ENCODE measurements around the gene RFC1.
A peak's percentile ranks its signal among the peaks of the same experiment; 100 is the strongest.

The RFC1 gene

GRCh38 chr4:39353478-39354253 is 12.5 kb downstream of the RFC1 start:
- peak in 1 of 2 donors; percentile 65 for DNase-seq

DNA sequence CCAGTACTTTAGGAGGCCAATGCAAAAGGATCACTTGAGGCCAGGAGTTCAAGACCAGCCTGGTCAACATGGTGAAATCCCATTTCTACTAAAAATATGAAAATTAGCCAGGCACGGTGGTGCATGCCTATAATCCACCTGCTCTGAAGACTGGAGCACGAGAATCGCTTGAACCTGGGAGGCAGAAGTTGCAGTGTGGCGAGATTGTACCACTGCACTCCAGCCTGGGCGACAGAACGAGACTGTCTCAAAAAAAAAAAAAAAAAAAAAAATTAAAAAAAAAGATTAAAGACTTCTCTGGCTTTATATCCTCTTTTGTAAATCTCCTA is 13.0 kb downstream of the RFC1 start:
- DNase-seq = peak; percentile 47 to 57

GRCh38 chr4:39349326-39349725 is 16.8 kb downstream of the RFC1 start:
- DNase-seq = no peak

- DNase-seq = no peak
Observed at GRCh38 chr4:39348371-39349315, 17.5 kb downstream of the RFC1 start.

DNA sequence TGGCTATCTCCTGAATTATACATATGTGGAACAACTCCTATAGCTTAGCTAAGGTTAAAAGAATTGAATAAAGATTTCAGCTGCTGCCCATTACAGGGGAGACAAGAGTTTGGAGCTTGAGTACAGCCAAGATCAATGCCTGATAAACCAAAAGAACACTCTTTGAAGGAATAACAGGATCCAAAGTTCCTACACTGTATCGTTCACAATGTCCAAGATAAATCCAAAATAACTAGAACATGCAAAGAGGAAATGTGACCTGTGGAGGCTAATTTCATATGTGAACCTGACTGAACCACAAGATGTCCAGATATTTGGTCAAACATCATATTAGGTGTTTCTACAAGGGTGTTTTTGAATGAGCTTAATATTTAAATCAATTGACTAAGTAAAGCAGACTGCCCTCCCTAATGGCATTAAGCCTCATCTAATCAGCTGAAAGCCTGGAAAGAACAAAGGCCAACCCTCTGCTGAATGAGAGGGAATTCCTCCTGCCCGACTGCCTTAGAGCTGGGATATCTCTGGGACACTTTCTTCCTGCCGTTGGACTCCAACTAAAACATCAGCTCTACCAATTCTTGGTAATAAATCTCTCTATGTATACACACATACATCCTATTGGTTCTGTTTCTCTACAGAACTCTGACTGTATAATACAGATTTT is 19.2 kb downstream of the RFC1 start:
- no peak for DNase-seq

DNA sequence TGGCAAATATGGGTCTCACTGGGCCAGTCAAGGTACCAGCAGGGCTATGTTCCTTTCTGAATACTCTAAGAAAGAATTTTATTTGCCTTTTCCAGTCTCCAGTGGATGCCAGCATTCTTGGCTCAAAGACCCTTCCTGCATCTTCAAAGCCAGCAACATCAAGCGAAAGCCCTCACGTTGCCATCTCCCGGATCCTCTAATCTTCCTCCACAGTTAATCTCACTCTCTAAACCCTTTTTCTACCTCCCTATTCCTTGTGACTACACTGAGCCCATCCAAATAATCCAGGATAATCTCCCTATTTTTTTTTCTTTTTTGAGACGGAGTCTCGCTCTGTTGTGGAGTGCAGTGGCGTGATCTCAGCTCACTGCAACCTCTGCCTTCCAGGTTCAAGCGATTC is 23.4 kb downstream of the RFC1 start:
- DNase-seq = no peak

DNA sequence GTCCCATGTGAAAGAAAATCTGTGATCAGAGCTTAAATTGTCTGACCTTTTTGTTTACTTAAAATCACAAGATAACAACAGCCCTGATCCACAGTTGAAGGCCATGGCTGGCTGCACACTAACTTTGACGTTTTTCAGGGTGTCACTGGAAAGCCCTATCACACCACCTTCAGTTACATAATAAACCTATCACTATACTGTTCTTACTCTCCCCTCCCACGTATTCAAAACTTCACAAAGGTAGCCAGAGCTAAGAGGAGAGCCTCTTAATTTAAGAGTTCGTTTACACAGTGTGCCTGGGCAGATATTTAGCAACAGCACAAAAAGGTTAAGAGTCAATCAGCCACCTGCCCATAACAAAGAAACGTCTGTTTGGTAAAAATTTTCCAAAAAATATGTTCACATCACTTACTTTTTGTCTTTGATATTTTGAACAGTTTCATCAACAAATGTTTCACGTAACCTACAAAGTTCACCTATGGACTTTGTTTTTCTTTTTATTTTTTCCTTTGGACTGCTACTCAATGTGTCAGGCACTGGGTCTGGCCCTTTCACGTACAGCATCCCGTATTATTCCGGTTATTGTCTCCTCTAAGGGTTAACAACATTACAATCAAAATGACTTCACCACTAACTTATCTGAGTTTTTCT is 25.0 kb downstream of the RFC1 start:
- no peak for DNase-seq

- no peak for DNase-seq
Observed at GRCh38 chr4:39339968-39340367, 26.2 kb downstream of the RFC1 start.

DNA sequence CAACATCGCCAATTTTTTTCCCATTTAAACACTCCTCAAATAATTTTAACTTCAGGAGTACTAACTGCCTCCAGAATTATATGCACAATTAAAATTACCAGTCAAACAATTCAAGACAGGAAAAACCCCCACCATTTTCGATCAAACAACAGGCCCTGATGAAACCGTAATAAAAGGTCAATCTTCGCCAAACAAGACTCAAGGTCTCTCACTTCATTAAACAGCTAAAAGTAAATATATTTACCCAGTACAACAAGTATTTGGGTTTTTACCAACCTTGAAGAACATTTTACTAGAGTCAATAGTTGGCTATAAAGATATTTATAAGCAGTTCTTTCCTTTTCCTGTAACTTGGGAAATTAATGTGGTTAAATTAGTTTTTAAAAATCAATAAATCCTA is 28.3 kb downstream of the RFC1 start:
- DNase-seq = no peak

GRCh38 chr4:39335566-39335965 is 30.6 kb downstream of the RFC1 start:
- no peak for DNase-seq

DNA sequence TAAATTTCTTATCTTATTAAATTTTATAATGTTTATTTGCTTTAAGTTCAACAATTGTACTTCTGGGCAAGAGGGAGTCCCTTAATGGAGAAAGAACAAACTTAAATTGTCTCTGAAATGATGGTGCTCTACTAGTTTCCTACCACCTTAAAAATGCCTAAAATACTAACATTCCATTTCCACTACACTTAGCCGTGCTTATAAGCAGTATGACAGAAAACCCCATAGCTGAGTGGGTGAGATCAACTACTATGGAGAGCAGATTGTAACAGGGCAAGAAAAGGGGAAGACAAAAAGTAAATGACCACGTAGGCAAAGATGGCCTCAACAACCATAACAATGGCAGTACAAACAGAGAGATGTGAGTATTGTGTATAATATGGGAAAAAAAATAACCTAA is 35.0 kb downstream of the RFC1 start:
- DNase-seq = no peak

DNA sequence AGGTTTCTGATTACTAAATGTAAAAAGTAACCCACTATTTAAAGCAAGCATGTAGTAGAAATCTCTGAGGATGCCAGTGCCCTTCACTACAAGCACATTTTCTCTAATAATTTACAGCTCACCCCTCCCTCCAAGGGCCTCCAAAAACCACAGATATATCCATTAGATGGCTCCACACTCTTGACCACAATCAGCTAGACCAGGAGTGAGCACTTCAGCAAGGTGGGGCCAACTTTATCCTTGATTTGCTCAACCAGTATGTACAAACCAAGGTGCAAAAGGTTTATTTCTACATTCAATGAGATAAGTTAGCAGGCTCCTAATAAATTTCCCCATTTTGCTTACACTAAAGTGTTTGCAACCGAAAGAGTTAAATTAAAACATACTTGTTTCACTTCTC is 35.8 kb downstream of the RFC1 start:
- no peak for DNase-seq

- DNase-seq = no peak
Observed at GRCh38 chr4:39326468-39326977, 39.6 kb downstream of the RFC1 start.

DNA sequence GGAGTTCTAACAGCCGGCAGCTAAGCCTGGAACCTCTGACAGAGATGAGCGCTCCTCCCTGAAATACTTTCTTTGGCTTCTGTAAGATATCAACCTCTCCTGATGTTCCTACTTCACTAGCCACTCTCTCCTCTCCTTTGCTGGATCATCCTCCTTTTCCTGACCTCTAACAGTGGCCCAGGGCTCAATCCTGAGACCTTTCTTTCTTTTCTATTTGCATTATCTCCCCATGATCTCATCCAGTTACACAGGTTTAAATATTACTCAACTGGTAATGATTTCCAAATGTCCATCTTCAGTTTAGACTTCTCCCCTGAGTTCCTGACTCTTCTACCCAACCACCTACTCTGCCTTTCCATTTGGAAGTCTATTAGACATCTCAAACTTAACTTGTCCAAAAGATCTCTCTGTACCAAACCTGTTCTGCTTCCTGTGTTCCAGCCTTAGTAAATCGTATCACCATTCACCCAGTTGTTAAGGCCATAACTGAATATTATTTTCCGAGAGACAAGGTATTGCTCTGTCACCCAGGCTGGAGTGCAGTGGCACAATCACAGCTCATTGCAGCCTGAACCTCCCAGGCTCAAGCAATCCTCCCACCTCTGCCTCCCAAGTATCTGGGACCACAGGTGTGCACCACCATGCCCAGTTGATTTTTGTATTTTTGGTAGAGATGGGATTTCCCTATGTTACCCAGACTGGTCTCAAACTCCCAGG is 41.1 kb downstream of the RFC1 start:
- DNase-seq = no peak

DNA sequence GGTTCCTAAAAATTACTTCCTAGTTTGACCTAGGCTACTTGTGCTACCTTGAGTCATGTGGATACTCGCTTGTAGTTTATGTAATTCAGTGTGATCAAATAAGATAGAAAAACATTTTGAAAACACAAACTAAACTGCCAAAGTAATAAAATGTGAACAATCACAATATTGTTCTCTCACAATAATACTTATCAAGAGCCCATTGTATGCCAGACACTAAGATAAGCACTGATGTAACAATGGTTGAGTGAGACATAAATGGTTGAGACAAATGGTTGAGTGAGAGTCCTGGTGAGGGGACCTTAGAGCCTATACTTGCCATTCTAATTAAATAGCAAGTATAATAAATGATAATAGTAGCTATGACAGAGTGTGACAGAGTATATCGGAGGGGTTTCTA is 41.7 kb downstream of the RFC1 start:
- DNase-seq = no peak

GRCh38 chr4:39323821-39324220 is 42.3 kb downstream of the RFC1 start:
- DNase-seq = no peak

GRCh38 chr4:39320381-39321115 is 45.6 kb downstream of the RFC1 start:
- no peak for DNase-seq

DNA sequence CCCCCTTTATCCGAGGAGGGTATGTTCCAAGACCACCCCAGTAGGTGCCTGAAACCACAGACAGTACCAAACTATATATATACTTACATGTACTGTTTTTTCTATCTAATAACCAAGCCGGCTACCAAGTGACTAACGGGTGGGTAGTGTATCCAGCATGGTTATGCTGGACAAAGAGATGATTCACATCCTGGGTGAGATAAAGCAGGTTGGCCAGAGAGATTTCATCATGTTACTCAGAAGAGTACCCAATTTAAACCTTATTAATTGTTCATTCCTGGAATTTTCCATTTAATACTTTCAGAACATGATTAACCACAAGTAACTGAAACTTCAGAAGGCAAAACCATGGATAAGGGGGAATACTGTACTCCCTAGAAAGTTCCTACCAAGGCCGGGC is 46.5 kb downstream of the RFC1 start:
- no peak for DNase-seq

DNA sequence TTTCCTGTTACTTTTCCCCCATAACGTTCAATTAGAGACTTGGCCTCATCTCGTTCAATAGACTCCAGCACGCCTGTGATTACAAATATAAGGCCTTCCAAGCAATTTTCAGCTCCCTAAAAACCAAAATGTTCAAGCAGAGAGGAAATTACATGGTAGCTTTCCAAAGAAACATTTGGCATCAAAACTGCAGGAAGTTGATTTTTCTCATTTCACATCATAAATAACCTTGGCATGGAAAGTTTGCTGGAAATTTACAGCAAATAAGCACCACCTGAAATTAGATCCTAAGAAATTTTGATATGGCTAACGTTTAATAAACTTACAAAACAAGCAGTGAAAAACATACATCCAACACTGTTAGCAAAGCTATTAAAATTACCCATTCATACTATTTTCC is 53.3 kb downstream of the RFC1 start:
- no peak for DNase-seq

- no peak for DNase-seq
Observed at GRCh38 chr4:39308611-39309010, 57.6 kb downstream of the RFC1 start.

GRCh38 chr4:39305912-39306677 is 60.1 kb downstream of the RFC1 start:
- no peak for DNase-seq

All from CD4-positive, alpha-beta T cell treated with Interleukin-1 beta for 1 hour (primary cell).